Tibial nerve (tissue), 4 donors: ENCODE results near the gene CACNA1S. TPM values are rescaled to one million over a fixed set of nuclear protein-coding genes. Genes with fewer than 3 reads are reported as not detected.

ENCODE experiments used
- DNase-seq, 2 donors: peaks; one replicate each; pipeline ENCODE4 v3.0.0-alpha.2; 2019; ENCODE audit warnings: low spot score in 2 of 2
- H3K27ac ChIP-seq, 4 donors: fragments of 200-600 bp; sonication (generic) in 3 of 4; one replicate each; pipeline ENCODE4 v1.5.1; 2017 to 2019; ENCODE audit warnings: mild to moderate bottlenecking in 1 of 4
- H3K27me3 ChIP-seq, 2 donors: fragments of 200-600 bp; sonication (generic) in 1 of 2; one replicate each; pipeline versions ENCODE4 v1.5.1 to v1.6.0; 2017 to 2019
- H3K36me3 ChIP-seq, 3 donors: fragments of 200-600 bp; sonication (generic); one replicate each; pipeline ENCODE4 v1.5.1; 2018 to 2019
- H3K4me1 ChIP-seq, 4 donors: fragments of 200-600 bp; sonication (generic) in 3 of 4; one replicate each; pipeline ENCODE4 v1.5.1; 2017 to 2019
- H3K4me3 ChIP-seq, 4 donors: fragments of 200-600 bp; sonication (generic) in 3 of 4; one replicate each; pipeline ENCODE4 v1.5.1; 2017 to 2019; ENCODE audit warnings: mild to moderate bottlenecking in 1 of 4, moderate library complexity in 1 of 4
- H3K9me3 ChIP-seq, 4 donors: fragments of 200-600 bp; sonication (generic) in 3 of 4; one replicate each; pipeline ENCODE4 v1.5.1; 2017 to 2019
- EP300 ChIP-seq, 2 donors: sonication (generic); formaldehyde crosslinking; IDR thresholded peaks; one replicate each; pipeline ENCODE4 v1.6.1; 2017; ENCODE audit warnings: antibody characterized with exemption in 2 of 2, mild to moderate bottlenecking in 1 of 2
- POLR2A ChIP-seq, 2 donors: fragments of 450-650 bp; IDR thresholded peaks; one replicate each; pipeline ENCODE4 v1.6.1; 2017; ENCODE audit warnings: antibody characterized with exemption in 2 of 2, mild to moderate bottlenecking in 2 of 2, moderate library complexity in 2 of 2
- WGBS, 2 donors: methylation state at CpG; one replicate each; pipeline ENCODE4 v1.1.5; 2018; 5-methylcytosine and 5-hydroxymethylcytosine counted together
- total RNA-seq, 4 donors: library from RNA; depleted of rRNA; stranded (reverse); fragments of >200 nt; gene quantifications; one replicate each; pipeline ENCODE4 v1.1.0, GENCODE V29; 2016
- TF ChIP-seq, protein P1 (sequence below), 5 experiments: fragments of 200-600 bp in 3 of 5; fragments of 450-650 bp in 2 of 5; sonication (generic) in 3 of 5; IDR thresholded peaks; one replicate each; pipeline ENCODE4 v1.5.1; 2016 to 2019; ENCODE audit warnings: antibody characterized with exemption in 5 of 5, mild to moderate bottlenecking in 3 of 5, moderate library complexity in 2 of 5

Gene CACNA1S
- total RNA-seq, 4 donors from 2014 or later = not detected

DNA sequence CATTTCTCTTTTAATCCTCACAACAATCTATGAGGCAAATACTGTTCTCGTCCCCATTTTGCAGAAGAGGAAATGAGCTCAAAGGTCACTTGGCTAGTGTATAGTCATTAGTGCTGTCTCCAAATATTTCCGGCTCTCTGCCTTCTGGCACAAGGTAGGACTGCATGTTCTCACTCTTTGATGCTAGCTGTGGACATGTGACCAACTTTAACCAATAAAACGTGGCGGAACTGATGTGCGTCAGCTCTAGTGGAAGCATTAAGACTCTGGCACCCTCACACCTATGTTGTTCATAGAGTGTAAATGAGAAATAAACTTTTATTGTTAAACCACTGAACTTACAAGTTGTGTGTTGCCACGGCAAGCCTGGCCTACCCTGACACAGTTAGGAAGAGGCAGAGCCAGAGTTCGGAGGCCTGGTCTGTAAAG lies 83.8 kb downstream of the CACNA1S start:
- WGBS, 2 donors = 62 to 63% methylated on average over 7 of the region's 7 CpGs
- H3K4me1 ChIP-seq = peaks cover 0 to 47% (median 21%) of the 10 kb centered on the region in 4 donors
- no peak overlapping the region for H3K4me3 ChIP-seq
- no peaks in the 10 kb centered on the region for H3K36me3 ChIP-seq
- no peaks in the 10 kb centered on the region for H3K27me3 ChIP-seq
- H3K9me3 ChIP-seq = no peaks in the 10 kb centered on the region
- TF ChIP-seq POLR2A (IDR thresholded peaks at IDR 0.05) (no peak), EP300 (IDR thresholded peaks at IDR 0.05) (peak; percentile 40 to 62)
- TF ChIP-seq, protein P1, sequence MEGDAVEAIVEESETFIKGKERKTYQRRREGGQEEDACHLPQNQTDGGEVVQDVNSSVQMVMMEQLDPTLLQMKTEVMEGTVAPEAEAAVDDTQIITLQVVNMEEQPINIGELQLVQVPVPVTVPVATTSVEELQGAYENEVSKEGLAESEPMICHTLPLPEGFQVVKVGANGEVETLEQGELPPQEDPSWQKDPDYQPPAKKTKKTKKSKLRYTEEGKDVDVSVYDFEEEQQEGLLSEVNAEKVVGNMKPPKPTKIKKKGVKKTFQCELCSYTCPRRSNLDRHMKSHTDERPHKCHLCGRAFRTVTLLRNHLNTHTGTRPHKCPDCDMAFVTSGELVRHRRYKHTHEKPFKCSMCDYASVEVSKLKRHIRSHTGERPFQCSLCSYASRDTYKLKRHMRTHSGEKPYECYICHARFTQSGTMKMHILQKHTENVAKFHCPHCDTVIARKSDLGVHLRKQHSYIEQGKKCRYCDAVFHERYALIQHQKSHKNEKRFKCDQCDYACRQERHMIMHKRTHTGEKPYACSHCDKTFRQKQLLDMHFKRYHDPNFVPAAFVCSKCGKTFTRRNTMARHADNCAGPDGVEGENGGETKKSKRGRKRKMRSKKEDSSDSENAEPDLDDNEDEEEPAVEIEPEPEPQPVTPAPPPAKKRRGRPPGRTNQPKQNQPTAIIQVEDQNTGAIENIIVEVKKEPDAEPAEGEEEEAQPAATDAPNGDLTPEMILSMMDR (IDR thresholded peaks at IDR 0.05) = no peak
- H3K27ac ChIP-seq = peak overlapping the region in 3 of 4 donors; percentile 37 to 84 (median 79)
- DNase-seq = peak in 1 of 2 donors; percentile 50

DNA sequence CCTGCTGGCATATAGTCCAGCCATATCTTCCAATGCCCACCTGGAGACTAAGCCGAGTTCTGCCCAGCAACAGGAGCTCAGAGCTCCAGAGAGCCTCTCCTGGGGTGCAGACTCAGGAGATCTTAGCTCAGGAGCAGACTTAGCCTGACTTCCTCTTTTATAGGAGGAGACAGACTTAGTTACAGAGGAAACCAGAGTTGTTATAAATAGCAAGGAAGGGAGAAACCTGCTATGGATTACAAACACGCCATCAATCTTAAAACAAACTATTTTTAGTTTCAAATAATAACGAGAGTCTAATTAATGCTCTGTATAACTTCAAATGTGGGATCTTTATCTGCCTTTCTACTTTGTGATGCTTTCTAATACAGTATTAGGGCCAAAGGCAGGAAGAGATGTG lies 85.4 kb downstream of the CACNA1S start:
- Histone ChIP-seq H3K27ac (peak overlapping the region in 1 of 4 donors; percentile 79), H3K9me3 (no peaks in the 10 kb centered on the region), H3K36me3 (no peaks in the 10 kb centered on the region), H3K4me1 (peaks cover 0 to 57% (median 25%) of the 10 kb centered on the region in 4 donors), H3K27me3 (no peaks in the 10 kb centered on the region), H3K4me3 (no peak overlapping the region)
- no peak for DNase-seq
- TF ChIP-seq POLR2A (IDR thresholded peaks at IDR 0.05) (no peak), EP300 (IDR thresholded peaks at IDR 0.05) (no peak)
- TF ChIP-seq, protein P1 (IDR thresholded peaks at IDR 0.05) = no peak
- WGBS, 2 donors = 74 to 76% methylated on average over 3 of the region's 3 CpGs

DNA sequence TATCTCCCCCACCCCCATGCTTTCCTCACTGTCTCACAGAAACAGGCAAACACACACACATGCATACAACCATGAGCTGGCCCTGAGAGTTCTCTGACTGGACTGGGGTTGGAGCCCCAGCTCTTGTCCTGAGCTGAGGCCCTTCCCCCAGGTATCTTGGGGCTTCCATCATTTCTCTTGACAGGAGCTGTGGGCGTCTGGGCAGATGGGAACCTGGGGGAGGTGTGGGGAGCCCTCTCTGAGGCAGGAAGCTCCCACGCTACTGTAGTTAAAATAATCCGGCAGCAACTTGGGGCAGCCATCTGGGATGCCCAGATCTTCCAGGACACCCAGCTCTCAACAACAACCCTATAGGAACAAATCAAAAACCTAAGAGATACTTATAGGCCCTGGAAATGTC lies 86.0 kb downstream of the CACNA1S start:
- 73 to 87% methylated on average over 3 of the region's 3 CpGs for WGBS, 2 donors
- TF ChIP-seq EP300 (IDR thresholded peaks at IDR 0.05) (no peak), POLR2A (IDR thresholded peaks at IDR 0.05) (no peak)
- H3K27ac ChIP-seq = no peak overlapping the region

DNA sequence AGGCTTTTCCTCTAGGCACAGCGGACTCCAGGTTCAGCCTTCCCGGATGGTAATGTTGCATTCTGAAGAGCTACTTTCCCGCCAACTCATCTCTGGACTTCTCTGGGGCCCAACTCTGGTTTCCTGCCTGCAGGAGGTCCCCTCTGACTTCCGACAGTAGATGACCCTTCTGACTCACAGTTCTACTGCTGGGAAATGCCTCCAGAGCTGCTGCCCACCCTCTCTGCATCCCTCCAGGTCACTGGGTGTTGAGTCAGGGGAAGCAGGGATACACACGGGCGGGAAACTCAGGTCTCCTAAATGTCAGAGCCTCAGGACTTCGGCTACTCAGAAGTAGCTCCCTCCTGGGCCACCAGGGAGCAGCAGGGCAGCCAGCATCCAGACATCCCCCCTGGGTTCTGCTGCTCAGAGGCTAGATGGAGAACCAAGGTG lies 86.6 kb downstream of the CACNA1S start:
- 75 to 76% methylated on average over 7 of the region's 7 CpGs for WGBS, 2 donors

More for the DNA sequence above, 86.0 kb downstream of the CACNA1S start:
- no peak overlapping the region for H3K4me3 ChIP-seq
- H3K36me3 ChIP-seq = no peaks in the 10 kb centered on the region
- DNase-seq = no peak
- H3K27me3 ChIP-seq = no peaks in the 10 kb centered on the region
- no peaks in the 10 kb centered on the region for H3K9me3 ChIP-seq
- H3K4me1 ChIP-seq = peaks cover 0 to 59% (median 31%) of the 10 kb centered on the region in 4 donors

DNA sequence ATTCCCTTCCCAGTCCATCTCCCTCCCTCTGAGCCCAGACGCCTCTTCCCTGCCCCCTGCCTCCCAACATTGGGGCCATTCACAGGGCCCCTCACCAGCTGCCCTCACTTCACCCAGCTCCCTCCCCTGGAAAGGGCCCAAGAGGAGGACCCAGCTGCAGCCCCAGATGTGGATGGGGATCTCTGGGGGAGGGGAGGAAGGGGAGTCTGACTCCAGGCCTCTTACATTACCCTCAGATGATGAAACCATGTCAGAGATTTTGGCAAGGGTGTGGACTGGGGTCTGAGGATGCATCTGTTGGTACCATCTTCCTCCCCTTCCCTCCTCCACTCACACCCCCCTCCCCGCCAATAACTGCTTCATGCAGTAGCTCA lies 87.6 kb downstream of the CACNA1S start:
- Histone ChIP-seq H3K9me3 (no peaks in the 10 kb centered on the region), H3K4me3 (no peak overlapping the region), H3K27ac (no peak overlapping the region), H3K4me1 (peaks cover 0 to 72% (median 39%) of the 10 kb centered on the region in 4 donors), H3K27me3 (no peaks in the 10 kb centered on the region), H3K36me3 (no peaks in the 10 kb centered on the region)
- TF ChIP-seq EP300 (IDR thresholded peaks at IDR 0.05) = no peak
- TF ChIP-seq, protein P1 (IDR thresholded peaks at IDR 0.05) = no peak
- TF ChIP-seq POLR2A (IDR thresholded peaks at IDR 0.05) = no peak
- WGBS, 2 donors = 80 to 81% methylated on average over 2 of the region's 2 CpGs
- DNase-seq = no peak

More for the DNA sequence above, 86.6 kb downstream of the CACNA1S start:
- no peak for DNase-seq
- Histone ChIP-seq H3K27me3 (no peaks in the 10 kb centered on the region), H3K4me3 (no peak overlapping the region), H3K27ac (no peak overlapping the region), H3K9me3 (no peaks in the 10 kb centered on the region), H3K36me3 (no peaks in the 10 kb centered on the region), H3K4me1 (peaks cover 0 to 65% (median 36%) of the 10 kb centered on the region in 4 donors)
- no peak for TF ChIP-seq EP300 (IDR thresholded peaks at IDR 0.05)
- TF ChIP-seq, protein P1 (IDR thresholded peaks at IDR 0.05) = no peak
- no peak for TF ChIP-seq POLR2A (IDR thresholded peaks at IDR 0.05)
